ENCODE results near the gene LRRC46.

DNA sequence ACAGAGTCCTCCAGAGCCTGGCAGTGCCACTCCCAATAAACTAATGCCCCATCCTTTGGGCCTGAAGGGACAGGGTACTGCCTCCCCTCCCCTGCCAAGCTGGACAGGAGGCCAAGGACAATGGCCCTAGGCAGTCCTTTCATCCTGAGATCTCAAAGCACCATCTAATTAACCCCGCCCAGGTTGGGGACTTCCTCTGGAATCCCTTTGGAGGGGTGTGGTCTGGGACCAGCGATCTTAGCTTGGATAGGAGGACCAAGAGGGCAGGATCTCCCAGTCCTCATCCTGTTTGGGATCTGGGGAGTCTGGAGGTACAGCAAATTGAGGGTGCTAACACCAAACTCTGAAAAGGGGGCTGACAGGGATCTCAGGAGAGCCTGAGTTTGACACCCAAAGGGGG lies 37.6 kb downstream of the LRRC46 start:
- TF ChIP-seq, protein P1, sequence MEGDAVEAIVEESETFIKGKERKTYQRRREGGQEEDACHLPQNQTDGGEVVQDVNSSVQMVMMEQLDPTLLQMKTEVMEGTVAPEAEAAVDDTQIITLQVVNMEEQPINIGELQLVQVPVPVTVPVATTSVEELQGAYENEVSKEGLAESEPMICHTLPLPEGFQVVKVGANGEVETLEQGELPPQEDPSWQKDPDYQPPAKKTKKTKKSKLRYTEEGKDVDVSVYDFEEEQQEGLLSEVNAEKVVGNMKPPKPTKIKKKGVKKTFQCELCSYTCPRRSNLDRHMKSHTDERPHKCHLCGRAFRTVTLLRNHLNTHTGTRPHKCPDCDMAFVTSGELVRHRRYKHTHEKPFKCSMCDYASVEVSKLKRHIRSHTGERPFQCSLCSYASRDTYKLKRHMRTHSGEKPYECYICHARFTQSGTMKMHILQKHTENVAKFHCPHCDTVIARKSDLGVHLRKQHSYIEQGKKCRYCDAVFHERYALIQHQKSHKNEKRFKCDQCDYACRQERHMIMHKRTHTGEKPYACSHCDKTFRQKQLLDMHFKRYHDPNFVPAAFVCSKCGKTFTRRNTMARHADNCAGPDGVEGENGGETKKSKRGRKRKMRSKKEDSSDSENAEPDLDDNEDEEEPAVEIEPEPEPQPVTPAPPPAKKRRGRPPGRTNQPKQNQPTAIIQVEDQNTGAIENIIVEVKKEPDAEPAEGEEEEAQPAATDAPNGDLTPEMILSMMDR (IDR thresholded peaks at IDR 0.05; ENCODE audit: low read length): no peak
- TF ChIP-seq EZH2 (IDR thresholded peaks at IDR 0.05; ENCODE audit: borderline replicate concordance, low read length): no peak
